ENCODE measurements around the gene DAO.

Gene DAO

DNA sequence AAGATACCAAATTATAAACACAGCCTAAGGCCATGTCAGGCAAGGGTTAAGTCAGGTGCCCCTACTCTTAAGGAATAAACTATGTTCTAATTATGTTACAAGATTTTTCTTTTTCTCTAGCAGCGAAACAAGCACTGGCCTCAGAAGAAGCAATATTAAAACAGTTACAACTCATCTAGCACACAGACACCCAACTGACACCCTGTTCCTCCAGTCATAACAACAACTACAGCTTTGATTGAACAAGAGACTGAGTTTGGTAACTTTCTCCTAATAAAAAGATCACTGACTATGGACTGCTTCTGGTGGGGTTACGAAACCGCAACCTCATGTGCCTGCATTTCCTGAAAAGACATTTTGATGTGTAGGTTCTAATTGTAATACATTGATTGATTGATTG lies 3.3 kb upstream of the DAO start:
- DNase-seq, result no peak

DNA sequence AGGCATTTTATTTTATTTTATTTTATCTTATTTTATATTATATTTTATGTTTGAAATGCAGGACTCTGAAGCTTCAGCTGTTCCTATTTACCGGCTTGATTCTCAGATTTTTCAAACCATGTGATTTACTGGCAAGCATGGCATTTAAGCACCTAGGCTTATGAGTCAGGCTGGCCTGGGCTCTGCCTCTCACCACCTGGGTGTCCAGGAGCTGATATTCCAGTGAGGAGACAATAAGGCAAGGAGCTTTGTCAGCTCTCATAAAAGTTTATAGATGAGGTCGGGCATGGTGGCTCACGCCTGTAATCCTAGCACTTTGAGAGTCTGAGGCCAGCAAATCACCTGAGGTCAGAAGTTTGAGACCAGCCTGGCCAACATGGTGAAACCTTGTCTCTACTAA lies 2.1 kb downstream of the DAO start:
- DNase-seq, result no peak

DNA sequence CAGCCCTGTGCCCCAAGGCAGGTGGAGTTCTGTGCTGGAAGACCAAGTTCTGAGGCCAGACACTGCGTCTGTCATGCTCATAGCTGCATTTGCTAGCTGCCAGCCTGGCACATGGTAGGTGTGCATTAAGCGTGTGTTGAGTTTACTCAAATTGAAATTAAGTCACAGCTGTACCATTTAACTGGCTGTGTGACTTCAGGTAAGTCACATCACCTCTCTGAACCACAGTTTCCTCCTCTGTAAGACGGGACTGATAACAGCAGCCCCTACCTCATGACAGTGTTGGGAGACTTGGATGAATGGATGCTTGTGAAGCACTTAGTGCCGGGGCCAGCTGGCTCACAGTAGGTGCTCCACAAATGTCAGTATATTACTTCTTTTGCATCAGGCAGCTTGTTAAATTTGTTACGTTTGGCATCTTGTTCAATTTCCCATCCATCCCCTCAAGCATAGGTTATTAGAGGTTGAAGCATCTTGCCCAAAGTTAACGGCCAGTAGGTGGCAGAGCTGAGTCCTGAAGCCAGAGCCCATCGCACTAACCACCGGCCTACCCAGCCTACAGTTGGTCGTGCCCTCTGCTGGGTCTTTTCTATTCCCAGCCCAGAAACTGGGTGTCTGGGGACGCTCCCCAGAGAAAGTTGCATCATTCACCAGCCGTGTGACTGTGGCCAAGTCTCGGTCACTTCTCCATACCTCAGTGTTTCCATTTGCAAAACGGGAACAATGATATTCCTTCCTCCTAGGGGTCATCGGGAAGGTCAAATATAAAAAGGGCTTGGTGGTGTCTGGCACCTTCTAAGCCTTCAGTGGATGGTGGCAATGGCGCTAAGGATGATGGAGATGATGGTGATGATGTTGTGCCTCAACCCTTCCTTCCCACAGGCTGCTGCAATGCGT lies 4.5 kb downstream of the DAO start:
- DNase-seq, result peak; percentile 62

DNA sequence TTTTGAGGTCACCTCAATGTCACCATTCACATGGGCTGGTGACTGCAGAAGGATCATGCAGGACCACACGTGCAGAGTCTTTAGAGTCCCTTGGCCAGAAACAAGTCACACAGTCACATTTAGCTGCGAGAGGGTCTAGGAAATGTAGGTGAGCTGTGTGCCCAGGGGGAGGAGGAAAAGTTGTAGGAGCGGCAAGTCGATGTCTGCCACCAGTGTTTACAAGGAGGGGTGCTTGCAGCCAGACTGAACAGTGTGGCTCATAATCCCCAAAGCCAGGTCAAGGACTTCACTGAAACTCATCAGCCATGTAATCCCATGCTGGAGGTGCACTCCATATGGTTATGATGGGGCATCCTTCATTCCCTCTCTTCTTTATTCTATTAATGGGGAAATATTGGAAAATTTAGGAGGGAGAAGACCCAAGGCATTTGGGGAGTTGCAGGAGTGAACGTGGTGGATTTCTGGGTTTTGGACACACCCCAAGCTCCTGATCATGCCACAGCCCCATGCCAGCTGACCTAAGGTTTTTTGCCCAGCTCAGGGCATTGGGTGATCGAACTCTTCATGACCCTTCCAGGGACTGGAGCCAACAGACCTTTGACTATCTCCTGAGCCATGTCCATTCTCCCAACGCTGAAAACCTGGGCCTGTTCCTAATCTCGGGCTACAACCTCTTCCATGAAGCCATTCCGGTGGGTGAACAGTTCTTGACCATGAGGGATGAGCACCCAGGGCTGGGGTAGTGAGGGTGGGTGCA lies 7.2 kb downstream of the DAO start:
- DNase-seq, result no peak

DNA sequence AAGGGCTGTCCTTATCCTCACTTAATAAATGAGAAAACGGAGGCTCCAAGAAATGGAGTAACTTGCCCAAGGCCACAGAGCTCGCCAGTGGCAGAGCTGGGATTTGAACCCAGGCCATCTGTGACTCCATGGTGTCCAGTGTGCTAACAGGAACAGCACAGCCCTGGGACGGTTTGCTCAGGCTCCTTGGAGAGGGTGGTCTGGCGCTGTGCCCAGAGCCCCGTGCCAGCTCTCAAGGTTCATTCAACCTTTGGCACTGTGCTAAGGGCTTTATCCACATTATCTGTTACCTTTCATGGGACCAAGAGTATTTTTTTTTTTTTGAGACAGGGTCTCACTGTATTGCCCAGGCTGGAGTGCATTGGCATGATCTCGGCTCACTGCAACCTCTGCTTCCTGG lies 8.1 kb downstream of the DAO start:
- DNase-seq, result no peak

DNA sequence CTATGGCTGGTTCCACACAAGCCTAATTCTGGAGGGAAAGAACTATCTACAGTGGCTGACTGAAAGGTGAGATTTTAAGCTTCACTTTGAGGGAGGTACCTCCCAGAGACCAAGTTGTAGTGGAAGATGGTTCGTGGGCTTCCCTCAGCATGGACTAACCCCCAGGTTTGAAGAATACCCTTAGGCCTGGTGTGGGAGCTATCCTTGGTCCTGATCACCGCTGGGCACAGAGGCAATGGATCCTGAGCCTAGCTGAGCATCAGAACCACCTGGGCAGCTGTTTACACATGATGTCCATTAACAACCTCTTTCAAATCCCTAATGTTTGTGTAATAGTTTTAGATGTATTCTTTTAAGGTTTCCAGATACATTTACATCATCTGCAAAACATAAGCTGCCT lies 10.3 kb downstream of the DAO start:
- no peak for DNase-seq

DNA sequence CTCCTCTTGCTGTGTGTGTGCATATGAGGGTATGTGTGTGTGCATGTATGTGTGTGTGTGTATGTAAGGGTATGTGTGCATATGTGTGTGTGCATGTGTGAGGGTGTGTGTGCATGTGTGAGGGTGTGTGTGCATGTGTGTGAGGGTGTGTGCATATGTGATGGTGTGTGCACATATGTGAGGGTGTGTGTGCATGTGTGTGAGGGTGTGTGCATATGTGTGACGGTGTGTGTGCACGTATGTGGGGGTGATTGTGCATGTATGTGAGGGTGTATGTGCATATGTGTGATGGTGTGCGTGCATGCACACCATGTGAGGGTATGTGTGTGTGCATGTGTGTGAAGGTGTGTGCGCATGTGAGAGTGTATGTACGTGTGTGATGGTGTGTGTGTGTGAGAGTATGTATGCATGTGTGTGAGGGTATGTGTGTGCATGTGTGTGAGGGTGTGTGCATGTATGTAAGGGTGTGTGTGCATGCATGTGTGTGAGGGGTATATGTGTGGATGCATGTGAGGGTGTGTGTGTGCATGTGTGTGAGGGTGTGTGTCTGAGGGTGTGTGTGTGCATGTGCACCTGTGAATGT lies 15.4 kb downstream of the DAO start:
- DNase-seq, result no peak

DNA sequence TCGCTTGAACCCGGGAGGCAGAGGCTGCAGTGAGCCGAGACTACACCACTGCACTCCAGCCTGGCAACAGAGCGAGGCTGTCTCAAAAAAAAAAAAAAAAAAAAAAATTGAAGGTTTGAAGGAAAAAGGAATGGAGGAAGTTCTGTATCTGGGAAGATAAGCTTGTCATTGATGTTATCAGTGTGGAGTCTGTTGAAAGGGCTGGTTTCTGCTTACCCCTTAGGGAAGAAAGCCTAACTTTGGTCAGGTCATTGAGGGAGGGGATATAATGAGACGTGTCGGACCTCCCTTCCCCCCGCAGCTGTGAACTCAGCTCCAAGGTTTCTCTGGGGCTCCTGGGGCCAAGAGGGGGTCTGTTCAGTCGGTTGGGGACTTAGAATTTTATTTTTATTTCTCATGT lies 16.4 kb downstream of the DAO start:
- DNase-seq, result peak; percentile 43

DNA sequence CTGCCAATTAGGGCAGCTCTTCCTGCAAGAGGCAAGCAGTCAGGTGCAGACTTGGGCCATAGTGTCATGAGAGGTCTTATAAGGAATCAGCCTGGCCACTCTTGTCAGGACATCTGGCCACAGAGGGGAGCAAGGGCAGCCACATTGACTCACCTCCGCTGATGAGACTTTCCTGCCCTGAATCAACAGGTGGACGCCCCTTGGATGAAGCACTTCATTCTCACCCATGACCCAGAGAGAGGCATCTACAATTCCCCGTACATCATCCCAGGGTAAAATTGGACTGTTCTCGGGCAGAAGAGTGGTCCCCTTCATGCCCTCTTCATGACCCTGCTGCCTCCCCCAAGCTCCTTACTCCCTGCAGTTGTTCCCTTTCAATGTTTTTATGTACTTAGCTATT lies 16.9 kb downstream of the DAO start:
- no peak for DNase-seq

DNA sequence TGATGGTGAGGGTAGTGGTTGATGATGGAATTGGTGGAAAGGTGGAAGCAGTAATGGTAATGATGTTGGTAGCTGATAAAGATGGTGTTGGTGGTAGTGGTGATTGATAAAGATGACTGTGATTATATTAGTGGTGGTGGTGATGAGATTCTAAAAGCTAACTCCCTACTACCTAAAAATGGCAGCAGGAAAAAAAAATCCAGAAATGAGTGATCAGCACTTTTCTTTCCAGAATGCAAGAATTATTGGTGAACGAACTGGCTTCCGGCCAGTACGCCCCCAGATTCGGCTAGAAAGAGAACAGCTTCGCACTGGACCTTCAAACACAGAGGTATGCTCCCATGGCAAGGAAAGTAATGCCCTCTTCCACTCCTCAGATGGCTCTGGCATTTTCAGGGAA lies 19.3 kb downstream of the DAO start:
- no peak for DNase-seq

DNA sequence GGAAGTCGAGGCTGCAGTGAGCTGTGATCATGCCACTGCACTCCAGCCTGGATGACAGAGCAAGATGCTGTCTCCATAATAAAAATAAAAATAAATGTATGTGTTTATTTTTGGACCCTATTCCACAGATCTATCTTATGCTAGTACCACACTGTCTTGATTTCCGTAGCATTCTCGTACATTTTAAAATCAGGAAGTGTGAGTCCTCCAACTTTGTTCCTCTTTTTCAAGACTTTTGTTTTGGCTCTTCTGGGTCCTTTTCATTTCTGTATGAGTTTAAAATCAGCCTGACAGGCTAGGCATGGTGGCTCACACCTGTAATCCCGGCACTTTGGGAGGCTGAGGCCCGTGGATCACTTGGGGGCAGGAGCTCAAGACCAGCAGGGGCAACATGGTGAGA lies 25.8 kb downstream of the DAO start:
- DNase-seq, result peak; percentile 41

DNA sequence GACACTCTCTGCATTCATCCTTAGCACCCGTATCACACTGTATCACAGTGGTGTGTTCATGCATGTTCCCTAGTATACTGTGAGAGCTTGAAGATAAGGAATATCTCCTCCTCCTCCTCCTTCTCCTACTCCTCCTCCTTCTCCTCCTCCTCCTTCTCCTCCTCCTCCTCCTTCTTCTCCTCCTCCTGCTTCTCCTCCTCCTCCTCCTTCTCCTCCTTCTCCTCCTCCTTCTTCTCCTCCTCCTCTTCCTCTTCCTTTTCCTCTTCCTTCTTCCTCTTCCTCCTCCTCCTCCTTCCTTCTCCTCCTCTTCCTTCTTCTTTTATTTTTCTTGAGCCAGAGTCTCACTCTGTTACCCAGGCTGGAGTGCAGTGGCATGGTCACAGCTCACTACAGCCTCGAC lies 27.1 kb downstream of the DAO start:
- DNase-seq, result no peak

DNA sequence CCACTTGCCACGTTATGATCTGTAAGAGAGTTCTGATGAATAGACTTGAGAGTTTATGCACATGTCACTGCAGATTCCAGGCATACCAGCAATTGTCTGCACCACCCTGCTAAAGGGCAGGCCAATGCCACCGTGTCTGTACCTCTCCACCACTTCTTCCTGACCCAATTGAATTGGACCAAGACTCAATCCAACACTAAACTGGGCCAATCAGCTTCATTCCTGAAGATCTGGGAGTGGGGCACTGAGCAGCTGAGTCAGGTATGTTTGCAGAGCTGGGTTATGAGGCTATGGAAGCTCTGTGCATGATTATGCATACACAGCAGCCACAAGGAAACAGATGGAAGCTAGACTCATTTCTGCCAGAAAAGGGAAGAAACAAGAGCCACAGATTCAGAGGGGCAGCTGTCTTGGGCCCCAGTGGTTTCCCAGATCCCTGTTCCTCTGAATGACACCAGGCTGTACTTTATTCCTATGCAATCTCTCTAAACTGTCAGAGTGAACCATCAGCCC lies 28.0 kb downstream of the DAO start:
- peak; percentile 83 for DNase-seq

DNA sequence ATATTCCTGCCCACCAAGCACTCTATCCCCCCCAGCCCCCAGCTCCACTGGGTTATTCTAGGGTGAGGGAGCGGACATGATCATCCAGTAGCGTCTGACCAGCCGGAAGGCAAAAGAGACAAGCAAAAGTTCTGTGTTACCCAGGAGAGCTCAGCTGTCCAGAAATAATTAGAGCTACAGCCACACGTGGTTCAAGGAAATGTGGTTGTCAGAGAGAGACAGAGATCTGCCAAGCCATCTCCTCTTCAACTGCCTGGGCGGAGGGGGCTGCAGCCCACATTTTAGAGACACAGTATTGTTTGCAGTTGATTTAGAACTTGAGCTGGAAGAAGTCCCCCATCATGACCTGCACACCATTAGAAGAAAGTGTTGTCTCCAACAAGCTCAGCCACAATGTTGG lies 30.4 kb downstream of the DAO start:
- DNase-seq, result no peak

DNA sequence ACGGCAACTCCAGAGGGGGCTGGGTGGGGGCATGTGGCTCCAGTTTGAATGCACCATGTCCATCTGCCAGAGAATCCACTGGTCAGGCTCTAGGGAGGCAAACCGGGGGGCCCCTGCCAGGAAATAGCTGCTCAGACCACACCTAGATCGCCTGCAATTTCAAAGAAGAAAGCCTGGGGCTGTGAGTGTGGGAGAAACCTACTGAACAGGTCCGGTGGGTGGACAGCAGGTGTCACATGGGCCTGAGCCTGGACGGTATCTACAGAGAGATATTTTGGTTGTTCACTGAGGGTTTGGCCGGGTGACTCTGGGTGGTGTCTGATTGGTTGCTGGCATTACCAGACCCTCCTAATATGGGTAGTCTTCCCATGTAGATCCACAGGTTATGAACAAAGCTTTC lies 32.0 kb downstream of the DAO start:
- no peak for DNase-seq

DNA sequence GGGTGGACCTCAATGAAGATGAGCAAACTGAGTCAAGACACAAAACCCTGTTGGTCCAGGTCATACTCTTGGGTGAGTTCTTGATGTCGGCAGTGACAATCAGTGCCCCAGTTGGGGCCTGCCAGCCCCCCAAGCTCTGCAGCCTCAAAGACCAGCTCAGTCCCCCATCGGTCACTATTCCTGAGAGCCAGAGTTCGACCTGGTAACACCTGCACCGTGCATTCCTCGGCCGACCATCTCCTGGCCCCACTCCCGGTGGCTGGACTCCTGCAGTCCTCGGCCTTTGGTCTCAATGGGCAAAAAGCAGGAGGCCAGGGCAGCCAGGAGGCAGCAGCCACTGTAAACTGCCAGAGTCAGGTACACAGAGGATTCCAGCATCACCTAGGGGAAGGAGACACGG lies 32.5 kb downstream of the DAO start:
- no peak for DNase-seq

DNA sequence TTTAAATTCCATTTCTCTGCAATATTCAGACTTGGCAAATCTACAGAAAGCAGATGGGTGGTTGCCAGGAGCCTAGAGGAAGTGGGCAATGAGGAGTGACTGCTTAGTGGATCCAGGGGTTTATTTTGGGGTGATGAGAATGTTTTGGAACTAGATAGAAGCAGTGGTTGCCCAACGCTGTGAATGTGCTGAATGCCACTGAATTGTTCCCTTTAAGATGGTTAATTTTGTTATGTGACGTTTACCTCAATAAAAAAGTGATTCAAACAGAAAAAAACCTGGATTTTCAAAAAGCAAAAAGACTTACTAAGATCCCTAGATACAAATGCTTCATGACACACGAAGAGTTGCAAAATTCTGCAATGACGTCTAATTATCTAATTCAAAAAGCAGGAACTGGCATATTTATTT lies 34.2 kb downstream of the DAO start:
- DNase-seq, result peak; percentile 58

DNA sequence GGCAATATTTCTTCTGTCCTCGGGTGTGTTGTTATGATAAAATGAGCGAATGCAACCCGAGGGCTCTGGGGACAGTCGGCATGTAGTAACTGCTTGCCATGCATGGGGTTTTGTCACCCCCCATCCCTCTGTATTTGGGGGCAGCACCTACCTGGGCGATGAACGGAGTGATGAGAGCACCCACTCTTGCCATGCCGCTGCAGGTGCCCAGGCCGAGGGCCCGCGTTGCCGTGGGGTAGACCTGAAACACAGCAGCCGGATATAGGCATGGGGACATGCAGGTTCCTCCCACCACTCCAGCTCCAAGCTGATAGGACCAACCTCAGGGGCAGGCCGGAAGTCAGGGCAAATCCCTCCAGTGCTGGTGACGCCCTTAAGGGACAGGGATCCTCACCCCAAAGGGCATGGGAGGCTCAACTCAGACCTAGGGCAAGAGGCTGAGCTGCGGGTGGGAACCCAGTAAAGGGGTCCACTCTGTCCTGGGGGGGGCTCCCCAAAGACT lies 35.8 kb downstream of the DAO start:
- no peak for DNase-seq

DNA sequence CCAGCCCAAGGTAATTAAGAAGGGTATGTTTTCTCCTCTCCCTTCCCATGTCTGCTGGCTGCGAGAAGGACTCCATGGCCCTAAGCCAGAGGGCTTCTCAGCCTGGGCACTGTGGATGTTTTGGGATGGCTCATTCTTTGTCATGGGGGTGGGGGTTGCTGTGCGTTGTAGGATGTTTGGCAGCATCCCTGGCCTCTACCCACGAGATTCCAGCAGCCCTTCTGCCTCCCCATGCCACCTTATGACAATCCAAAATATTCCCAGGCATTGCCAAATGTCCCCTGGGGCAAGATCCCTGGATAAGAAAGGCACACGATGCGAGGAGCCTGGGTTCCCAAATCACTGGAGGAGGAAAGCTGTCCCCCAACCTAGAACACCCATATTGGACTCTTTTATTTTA lies 36.4 kb downstream of the DAO start:
- DNase-seq, result no peak

DNA sequence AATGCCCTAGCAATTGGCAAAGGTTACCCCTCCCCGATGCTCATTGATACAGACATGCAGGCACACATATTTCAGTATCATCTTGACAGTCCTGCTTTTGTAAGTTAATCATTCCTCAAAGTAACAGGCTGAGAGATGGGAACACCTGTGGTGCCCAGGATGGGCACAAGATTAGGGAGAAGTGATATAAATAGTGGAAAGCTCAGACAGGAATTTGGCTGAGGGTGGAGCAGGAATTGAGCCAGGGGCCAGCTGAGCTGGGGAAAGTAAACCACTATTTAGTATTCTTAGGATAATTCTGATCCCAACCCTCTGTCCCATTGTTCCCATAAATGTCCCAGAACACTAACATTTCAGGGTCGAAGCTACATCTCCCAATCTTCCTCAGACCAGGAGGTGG lies 38.3 kb downstream of the DAO start:
- no peak for DNase-seq

DNA sequence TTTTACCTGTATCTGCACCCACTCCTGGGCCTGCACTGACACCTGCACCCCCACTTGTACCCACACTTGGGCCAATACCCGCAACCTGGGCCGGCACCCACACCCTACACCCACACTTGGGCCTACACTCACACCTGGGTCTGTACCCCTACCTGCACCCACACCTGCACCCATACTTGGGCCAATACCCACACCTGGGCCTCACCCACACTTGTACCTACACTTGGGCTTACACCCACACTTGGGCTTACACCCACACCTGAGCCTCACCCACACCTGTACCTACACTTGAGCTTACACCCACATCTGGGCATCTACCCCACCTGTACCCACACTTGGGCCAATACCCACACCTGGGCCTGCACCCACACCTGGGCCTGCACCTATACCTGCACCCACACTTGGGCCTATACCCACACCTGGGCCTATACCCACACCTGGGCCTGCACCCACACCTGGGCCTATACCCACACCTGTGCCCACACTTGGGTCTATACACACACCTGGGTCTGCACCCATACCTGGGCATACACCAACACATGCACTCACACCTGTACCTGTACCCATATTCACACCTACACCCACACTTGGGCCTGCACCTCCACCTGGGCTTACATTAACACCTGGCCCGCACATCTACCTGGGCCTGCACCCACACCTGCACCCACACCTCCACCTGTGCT lies 39.2 kb downstream of the DAO start:
- no peak for DNase-seq

DNA sequence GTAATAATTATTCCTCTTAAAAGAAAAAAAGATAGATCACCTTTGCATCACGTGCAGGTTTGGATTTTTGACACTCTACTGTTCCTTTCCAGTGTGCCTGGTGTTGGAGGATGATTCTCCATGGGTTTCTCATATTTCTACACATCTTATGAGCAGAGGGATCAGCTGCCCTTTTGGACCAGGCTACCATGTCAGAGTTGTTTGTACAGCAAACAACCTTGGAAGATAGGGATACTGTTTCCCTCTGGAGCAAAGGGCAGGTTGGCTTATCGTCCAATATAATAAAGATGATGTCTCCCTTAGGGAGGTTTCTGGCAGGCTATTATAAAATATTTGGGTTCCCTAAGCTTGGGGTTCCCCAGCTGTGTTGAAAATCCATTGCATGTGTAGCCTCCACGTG lies 42.1 kb downstream of the DAO start:
- no peak for DNase-seq

DNA sequence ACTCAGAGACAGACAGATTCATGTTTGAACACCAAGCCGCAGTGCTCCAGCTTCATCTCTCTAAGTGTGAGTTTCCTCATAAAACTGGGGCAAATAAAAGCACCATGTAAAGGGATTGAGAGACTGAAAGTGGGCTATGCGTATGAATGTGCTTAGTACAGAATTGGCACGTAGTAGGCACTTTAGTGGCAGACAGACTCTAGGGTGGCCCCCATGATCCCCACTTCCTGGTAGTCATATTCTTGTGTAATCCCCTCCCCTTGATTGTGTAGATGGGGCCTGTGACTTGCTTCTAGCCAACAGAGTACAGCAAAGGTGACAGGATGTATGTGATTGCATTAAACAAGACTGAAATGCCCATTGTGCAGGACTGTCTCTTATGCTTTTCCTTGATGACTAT lies 43.0 kb downstream of the DAO start:
- no peak for DNase-seq
